H7 (cell line): ENCODE results near the gene TRMT5. TPM values are rescaled to one million over a fixed set of nuclear protein-coding genes. Genes with fewer than 3 reads are reported as not detected.

ENCODE experiments used
- DNase-seq: peaks from one replicate; pipeline ENCODE4 v3.0.0; 2012
- H3K27me3 ChIP-seq: 2 replicates; pipeline ENCODE4 v1.6.0; 2011; ENCODE audit warnings: mild to moderate bottlenecking, low read length; ENCODE audit not compliant: control insufficient read depth, insufficient read depth
- H3K36me3 ChIP-seq: replicated peaks from 2 replicates; pipeline ENCODE4 v1.5.1; 2011; ENCODE audit warnings: low read length; ENCODE audit not compliant: control insufficient read depth, insufficient read depth
- H3K4me3 ChIP-seq: 2 replicates; pipeline ENCODE4 v1.5.1; 2011; ENCODE audit warnings: low read depth, mild to moderate bottlenecking, control low read depth, low read length, moderate library complexity; ENCODE audit not compliant: insufficient read depth
- total RNA-seq: library from RNA; depleted of rRNA; stranded (reverse); fragments of >200 nt; shearing (Covaris generic); gene quantifications from 2 replicates; pipeline ENCODE4 v1.2.3, GENCODE V29; 2014

TRMT5 gene
- total RNA-seq, 1 experiment from 2014 or later, result 16.0 TPM

DNA sequence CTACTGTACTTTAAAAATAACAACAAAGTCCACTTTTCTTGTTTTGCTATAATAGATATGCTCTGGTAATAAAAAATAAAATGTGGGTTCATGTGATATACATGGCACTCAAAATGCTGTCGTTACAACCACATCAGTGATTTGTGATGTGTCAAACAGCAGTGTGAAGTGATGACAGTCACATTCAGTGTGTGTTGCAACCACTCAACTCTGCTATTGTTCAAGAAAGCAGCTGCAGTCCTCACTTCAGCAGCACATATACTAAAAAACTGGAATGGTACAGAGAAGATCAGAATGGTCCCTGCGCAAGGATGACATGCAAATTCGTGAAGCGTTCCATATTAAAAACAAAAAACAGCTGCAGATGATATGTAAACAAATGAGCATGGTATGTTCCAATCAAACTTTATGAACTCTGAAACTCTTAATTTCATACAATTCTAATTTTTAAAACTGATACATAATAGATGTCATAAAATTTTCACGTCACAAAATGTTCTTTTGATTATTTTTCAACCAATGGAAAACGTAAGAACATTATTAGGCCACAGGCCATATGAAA is 6.7 kb downstream of the TRMT5 start:
- H3K4me3 ChIP-seq, result no peak overlapping the region
- peaks cover 7% of the 10 kb centered on the region for H3K36me3 ChIP-seq
- no peak for DNase-seq
- no peaks in the 10 kb centered on the region for H3K27me3 ChIP-seq

DNA sequence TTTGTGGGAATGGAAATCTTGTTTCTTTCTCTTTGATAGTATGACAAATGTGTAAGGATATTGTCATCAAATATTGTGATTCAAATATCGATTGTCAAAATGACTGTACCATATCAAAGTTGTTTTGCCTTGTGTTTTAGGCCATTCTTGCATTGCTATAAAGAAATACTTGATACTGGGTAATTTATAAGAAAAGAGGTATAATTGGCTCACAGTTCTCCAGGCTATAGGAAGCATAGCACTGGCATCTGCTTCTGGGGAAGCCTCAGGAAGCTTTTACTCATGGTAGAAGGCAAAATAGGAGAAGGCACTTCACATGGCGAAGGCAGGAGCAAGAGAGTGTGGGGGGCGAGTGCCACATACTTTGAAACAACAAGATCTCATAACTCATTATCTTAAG is 7.8 kb downstream of the TRMT5 start:
- Histone ChIP-seq H3K27me3 (no peaks in the 10 kb centered on the region), H3K4me3 (no peak overlapping the region), H3K36me3 (peaks cover 5% of the 10 kb centered on the region)
- DNase-seq, result no peak

DNA sequence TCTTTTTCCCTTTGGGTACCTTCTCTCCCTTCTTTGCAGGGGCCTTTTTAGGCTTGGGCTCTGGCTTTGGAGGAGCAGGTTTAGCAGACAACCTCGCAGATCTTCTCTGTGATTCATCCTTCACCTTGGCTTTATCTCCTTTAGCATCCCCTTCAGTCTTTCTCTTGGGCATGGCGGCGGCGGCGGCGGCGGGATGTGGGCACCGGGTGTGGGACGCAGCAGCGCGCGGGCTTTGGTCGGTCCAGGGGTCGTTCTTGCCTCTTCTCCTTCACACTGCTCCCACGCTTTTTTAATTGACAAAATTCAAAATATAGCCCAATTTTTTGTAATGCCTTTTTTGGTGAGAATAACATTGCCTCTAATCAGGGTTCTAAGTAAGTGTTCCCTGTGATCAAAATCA is 8.6 kb downstream of the TRMT5 start:
- H3K4me3 ChIP-seq, result no peak overlapping the region
- H3K27me3 ChIP-seq, result no peaks in the 10 kb centered on the region
- peaks cover 5% of the 10 kb centered on the region for H3K36me3 ChIP-seq
- DNase-seq, result no peak

DNA sequence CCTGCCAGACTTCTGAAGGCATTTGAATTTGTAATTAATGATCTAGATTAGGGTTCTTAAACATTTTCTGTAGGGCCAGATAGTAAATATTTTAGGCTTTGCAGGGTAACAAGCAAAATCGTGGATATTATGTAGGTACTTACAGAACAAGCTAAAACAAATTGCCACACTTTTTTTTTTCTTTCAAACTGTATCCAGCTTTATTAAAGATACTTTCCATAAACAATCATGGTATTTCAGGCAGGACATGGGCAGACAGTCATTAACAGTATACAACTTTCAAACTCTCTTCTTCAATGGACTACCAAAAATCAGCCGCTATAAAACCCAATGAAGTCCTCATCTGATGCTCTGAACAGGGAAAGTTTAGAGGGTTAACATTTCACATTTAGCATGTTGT is 9.6 kb downstream of the TRMT5 start:
- Histone ChIP-seq H3K4me3 (no peak overlapping the region), H3K27me3 (no peaks in the 10 kb centered on the region), H3K36me3 (peaks cover 5% of the 10 kb centered on the region)
- DNase-seq, result no peak

DNA sequence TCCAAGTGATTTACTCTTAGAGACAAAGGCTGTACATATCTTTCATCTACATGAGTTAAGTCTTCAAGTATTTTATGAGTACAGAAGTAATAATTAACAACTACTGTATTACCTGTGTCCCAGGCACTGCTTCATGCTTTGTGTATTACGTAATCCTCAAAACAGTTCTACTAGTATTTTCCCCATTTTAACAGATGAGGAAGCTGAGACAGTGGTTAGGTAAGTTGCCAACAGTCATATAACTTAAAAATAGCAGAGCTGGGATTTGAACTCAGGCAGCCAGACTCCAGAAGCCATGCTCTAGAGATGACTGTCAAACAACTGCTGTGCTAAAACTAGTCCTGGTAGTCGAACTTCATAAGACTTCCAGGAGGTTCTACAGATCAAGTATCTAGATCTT is 10.7 kb downstream of the TRMT5 start:
- Histone ChIP-seq H3K4me3 (no peak overlapping the region), H3K36me3 (peaks cover 2% of the 10 kb centered on the region; the same call in 1 of the 2 replicates), H3K27me3 (no peaks in the 10 kb centered on the region)
- DNase-seq, result no peak

DNA sequence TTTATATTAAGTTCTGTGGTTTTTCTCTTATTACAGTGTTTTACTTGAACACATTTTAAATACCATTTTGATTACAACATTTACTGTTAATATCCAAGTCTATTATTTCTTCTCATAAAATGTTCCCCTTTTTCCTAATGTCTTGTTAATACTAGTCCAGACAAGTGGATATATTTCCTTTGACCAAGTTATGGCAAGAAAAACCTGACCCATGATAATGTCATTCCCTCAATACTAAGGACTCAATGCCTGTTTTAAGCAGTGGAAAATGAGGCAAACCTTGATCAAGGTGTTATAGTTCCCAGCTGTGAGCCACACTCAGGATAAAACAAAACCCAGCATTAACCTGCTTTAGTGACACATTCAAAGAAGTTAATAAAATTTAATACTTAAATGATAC is 12.2 kb downstream of the TRMT5 start:
- H3K4me3 ChIP-seq, result no peak overlapping the region
- no peaks in the 10 kb centered on the region for H3K27me3 ChIP-seq
- no peak for DNase-seq
- H3K36me3 ChIP-seq, result no peaks in the 10 kb centered on the region

DNA sequence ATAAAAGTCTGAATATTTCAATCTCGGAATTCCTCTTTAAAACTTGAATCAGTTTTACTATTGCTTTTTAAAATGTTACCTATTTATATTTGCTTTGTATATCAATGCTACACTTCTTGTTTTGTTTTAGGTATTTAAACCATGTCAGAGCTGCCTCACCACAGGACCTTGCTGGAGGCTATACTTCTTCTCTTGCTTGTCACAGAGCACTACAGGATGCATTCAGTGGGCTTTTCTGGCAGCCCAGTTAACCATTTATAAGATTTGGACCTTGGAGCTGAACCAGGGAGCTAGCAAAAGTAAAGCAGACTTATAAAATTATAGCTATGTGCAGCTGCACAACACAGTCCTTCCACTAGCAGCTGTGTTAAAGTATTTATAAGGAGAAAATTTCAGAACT is 12.8 kb downstream of the TRMT5 start:
- H3K27me3 ChIP-seq, result no peaks in the 10 kb centered on the region
- no peaks in the 10 kb centered on the region for H3K36me3 ChIP-seq
- no peak for DNase-seq
- no peak overlapping the region for H3K4me3 ChIP-seq

DNA sequence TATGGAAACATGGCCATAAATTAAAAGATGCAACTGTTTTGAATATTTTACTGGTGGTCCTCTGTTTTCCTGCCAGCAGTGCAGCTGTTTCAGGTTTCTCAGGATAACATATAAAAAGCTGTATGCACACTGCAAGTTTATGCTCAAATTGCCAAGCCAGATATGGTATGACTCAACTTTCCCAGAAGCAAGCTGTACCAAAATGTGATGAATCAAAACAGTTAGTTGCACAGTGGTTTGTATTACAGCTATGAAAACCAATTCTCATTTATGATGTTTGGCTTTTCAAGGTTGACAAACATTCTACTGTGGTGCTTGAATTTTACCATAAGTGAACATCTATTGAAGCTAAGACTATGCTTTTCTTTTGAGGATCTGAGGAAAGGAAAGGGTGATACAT is 15.5 kb downstream of the TRMT5 start:
- no peak for DNase-seq
- Histone ChIP-seq H3K36me3 (no peaks in the 10 kb centered on the region), H3K4me3 (no peak overlapping the region), H3K27me3 (no peaks in the 10 kb centered on the region)

DNA sequence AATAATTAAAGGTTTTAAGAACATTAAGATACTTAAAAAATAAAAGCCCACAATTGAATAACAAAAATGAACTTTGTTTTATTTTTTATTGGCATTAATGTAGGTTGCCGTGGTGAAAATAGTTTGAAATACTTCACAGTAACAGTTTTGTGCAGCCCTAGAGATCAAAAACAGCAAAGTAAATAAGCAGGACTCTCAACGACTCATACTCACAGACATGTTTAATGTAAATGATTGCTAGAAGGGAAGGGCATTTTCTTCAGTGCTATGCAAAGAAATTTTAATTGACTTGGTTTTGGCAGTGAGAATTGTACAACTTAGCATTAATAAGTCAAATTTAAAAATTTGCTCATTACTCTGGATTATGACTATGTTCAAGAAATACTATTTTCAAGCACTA is 16.0 kb downstream of the TRMT5 start:
- no peaks in the 10 kb centered on the region for H3K36me3 ChIP-seq
- no peak for DNase-seq
- no peaks in the 10 kb centered on the region for H3K27me3 ChIP-seq
- H3K4me3 ChIP-seq, result no peak overlapping the region

DNA sequence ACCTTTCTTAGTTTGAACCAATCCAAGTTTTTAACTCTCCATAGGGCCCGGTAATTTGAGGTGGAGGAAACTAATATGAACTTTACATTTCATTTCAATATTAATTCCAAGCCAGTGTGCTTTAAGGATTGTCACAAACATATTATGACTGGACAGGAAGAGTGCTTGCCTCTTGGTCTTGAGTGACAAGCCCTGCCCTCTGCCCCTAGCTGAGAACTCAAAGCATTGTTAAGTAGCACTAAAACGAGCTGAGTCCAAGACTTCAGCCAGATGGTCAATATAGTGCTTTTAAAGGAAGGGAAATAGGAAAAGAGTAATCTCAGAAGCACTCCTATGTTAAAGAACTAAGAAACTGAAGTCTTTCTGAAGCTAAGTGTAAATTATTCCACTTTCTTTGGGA is 17.1 kb downstream of the TRMT5 start:
- DNase-seq, result no peak
- no peaks in the 10 kb centered on the region for H3K27me3 ChIP-seq
- no peak overlapping the region for H3K4me3 ChIP-seq
- no peaks in the 10 kb centered on the region for H3K36me3 ChIP-seq

DNA sequence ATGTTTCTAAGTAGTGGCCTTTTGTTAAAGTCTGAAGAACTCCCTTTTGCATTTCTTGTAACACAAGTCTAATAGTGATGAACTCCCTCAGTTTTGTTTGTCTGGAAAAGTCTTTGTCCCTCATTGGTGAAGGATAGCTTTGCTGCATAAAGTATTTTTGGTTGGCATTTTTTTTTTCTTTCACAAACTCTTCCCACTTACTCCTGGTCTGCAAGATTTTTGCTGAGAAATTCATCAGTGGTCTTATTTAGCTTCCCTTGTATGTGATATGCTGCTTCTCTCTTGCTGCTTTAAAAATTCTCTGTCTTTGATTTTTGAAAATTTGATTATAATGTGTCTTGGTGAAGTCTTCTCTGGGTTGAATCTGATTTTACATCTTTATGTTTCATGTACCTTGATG is 22.7 kb downstream of the TRMT5 start:
- DNase-seq, result no peak
- no peaks in the 10 kb centered on the region for H3K27me3 ChIP-seq
- H3K4me3 ChIP-seq, result no peak overlapping the region
- H3K36me3 ChIP-seq, result no peaks in the 10 kb centered on the region

DNA sequence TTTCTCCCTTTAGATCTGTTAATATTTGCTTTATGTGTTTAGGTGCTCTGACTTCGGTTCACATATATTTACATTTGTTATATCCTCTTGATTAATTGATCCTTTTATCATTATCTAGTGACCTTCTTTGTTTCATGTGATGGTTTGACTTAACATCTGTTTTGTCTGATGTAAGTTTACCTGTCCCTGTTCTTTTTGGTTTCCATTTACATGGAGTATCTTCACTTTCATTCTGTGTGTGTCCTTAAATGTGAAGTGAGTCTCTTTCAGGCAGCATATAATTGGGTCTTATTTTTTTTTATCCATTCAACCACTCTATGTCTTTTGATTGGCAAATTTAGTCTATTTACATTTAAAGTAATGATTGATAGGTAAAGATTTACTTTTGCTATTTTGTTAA is 24.2 kb downstream of the TRMT5 start:
- no peaks in the 10 kb centered on the region for H3K27me3 ChIP-seq
- no peak overlapping the region for H3K4me3 ChIP-seq
- no peaks in the 10 kb centered on the region for H3K36me3 ChIP-seq
- DNase-seq, result no peak

DNA sequence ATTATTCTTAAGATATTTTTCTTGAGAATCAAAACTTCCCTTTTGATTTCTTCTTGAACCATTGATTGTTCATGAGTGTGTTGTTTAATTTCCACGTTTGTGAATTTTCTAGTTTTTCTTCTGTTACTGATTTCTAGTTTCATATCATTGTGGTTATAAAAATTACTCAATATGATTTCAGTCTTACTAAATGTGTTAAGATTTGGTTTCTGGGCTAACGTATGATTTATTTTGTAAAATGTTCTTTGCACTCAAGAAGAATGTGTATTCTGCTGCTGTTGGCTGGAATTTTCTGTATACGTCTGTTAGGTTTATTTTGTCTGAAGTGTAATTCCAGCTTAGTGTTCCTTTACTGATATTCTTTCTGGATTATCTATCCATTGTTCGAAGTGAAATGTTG is 24.7 kb downstream of the TRMT5 start:
- H3K4me3 ChIP-seq, result no peak overlapping the region
- DNase-seq, result no peak
- no peaks in the 10 kb centered on the region for H3K27me3 ChIP-seq
- no peaks in the 10 kb centered on the region for H3K36me3 ChIP-seq

DNA sequence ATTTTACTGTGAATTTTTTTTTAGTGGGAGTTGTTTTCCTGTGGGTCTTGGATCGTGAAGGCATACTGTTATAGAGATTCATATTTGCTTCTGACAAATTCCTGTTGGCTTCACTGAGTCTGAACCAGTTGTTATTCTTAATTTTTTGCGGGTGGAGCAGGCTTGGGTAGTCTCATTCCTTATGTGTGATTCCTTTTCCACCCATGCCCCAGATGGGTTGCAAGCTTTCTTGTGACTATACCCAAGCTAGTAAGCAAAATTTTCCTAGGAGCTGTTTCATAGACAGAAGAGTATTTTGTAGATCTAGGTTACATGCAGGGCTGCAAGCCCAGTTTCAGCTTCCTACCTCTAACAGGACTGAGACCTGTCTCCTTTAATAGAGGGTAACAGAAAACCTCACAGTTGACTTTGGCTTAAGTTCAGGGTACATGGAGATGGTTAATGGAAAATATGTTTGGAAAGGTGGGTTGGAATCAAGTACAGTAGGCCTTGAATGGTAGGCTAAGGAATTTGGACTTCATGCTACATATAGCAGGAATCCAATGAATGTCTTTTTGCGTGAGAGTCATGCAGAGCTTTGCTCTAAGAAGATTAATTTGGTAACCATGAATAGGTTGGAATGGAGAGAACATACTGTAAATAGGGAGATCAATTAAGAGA is 29.0 kb downstream of the TRMT5 start:
- Histone ChIP-seq H3K27me3 (no peaks in the 10 kb centered on the region), H3K36me3 (no peaks in the 10 kb centered on the region), H3K4me3 (no peak overlapping the region)
- no peak for DNase-seq

DNA sequence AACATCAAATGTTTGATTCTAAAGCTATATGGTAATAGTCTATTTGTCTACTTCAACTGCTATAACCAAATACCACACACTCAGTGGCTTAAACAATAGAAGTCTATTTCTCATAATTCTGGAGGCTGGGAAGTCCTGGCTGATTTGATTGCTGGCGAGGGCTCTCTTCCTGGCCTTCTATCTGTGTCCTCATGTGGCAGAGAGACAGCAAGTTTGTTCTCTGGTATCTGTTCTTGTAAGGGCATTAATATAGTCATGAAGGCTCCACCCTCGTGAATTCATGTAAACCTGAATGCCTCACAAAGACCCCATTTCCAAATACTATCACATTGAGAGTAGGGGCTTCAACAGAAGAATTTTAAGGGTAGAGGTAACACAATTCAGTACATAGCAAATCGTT is 34.1 kb downstream of the TRMT5 start:
- no peak overlapping the region for H3K4me3 ChIP-seq
- no peak for DNase-seq

DNA sequence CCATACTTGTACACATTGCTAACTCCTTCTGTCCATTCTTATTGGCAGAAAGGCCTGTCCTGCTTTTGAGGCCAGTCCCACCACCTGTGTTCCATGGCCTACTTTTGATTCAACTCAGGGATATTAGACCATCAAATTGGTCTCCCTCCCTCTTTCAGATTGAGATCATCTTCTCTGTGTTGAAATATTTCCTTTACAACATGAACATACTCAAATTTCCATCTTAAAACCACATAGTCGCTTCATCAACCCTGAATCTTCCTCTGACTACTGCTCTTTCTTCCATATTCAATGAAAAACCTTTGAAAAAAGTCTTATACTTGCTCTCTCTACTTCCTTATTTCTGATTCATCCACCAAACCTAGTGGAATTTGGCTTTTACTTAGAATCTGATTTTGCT is 34.9 kb downstream of the TRMT5 start:
- Histone ChIP-seq H3K36me3 (no peaks in the 10 kb centered on the region), H3K27me3 (no peaks in the 10 kb centered on the region), H3K4me3 (no peak overlapping the region)
- DNase-seq, result no peak

More for the DNA sequence above, 34.1 kb downstream of the TRMT5 start:
- H3K27me3 ChIP-seq, result no peaks in the 10 kb centered on the region
- no peaks in the 10 kb centered on the region for H3K36me3 ChIP-seq
